Right forelimb (tissue), 1 donor: ENCODE data around the gene NDUFB10.
A peak's percentile ranks its signal among the peaks of the same experiment; 100 is the strongest.
"Not testable (repeated sequence)": the region's sequence is repeated elsewhere in the genome, so short reads cannot be mapped to it uniquely, and the experiment has no call there.

Experiments
- DNase-seq: peaks from one replicate; pipeline ENCODE4 v3.0.0-alpha.2; 2018

The NDUFB10 gene

GRCh38 chr16:1926271-1926670 is 33.1 kb upstream of the NDUFB10 start:
- DNase-seq: no peak

DNA sequence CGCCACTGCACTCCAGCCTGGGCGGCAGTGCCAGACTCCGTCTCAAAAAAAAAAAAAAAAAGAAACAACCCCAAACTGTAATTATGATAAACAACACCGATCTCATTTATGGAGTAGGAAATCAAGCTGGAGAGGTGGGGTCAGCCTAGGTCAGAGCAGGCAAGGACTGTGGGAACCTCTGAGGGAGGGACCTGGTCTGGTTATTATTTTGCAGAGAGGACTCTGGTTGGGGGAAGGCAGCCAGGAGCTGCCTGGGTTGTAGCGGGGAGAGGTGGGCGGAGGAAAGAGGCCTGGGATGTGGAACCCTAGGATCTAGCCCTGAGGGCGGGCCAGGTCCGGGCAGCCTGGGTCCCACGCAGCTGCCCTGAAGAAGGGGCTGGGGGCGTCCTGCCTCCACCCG is 30.2 kb upstream of the NDUFB10 start:
- no peak for DNase-seq

- DNase-seq: peak; percentile 95
These were observed 29.6 kb upstream of the NDUFB10 start for GRCh38 chr16:1929578-1930337.

- DNase-seq: no peak
These were observed 29.0 kb upstream of the NDUFB10 start for GRCh38 chr16:1930338-1930720.

GRCh38 chr16:1932050-1933028 is 27.0 kb upstream of the NDUFB10 start:
- DNase-seq: no peak

- no peak for DNase-seq
These were observed 26.2 kb upstream of the NDUFB10 start for GRCh38 chr16:1933097-1933661.

DNA sequence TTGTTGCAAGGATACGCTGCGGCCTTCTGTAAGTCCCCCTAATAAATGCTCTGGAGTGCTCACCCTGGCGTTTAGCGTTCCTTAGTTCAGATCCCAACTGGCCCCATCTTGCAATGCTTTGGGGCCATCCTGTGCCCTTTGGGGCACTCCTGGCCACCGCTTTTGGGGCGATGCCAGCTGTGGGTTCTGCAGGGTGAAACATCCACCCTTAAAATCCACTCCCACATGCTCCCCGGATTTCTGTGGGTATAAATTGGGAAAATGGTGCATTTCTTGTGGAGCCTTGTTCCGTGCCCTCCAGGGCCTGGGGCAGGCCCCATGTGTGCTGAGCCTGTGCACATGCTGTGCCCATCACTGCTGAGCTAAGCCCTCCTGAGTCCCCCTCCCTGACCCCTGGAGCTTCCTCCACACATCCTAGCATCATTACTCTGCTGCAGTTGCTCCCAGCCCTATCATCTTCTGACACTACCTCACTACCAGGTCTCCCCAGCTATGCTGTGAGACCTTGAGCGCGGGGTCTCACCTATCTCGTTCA is 22.3 kb upstream of the NDUFB10 start:
- DNase-seq: no peak

DNA sequence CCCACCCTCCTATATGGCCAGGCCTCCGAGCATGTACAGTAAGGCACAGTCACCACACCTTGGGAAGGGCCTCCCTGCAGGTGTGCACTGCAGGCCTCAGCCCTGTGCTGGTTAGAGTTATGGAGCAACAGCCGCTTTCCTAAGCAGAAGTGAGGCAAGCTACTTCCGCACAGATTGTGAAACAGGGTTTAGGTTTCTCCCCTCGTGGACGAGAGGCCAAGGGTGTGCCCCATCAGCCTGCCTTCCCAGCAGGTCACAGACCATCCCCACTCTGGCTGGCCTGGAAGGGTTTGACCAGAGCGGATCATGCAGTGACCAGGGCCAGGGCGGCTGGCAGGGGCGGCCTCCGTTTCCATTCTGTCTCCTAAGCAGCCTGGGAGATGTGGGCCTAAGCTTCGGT is 21.0 kb upstream of the NDUFB10 start:
- no peak for DNase-seq

- no peak for DNase-seq
These were observed 20.4 kb upstream of the NDUFB10 start for GRCh38 chr16:1938910-1939309.

- DNase-seq: not testable (repeated sequence)
These were observed 19.5 kb upstream of the NDUFB10 start for GRCh38 chr16:1939833-1940232.

GRCh38 chr16:1940273-1941161 is 18.8 kb upstream of the NDUFB10 start:
- no peak for DNase-seq

DNA sequence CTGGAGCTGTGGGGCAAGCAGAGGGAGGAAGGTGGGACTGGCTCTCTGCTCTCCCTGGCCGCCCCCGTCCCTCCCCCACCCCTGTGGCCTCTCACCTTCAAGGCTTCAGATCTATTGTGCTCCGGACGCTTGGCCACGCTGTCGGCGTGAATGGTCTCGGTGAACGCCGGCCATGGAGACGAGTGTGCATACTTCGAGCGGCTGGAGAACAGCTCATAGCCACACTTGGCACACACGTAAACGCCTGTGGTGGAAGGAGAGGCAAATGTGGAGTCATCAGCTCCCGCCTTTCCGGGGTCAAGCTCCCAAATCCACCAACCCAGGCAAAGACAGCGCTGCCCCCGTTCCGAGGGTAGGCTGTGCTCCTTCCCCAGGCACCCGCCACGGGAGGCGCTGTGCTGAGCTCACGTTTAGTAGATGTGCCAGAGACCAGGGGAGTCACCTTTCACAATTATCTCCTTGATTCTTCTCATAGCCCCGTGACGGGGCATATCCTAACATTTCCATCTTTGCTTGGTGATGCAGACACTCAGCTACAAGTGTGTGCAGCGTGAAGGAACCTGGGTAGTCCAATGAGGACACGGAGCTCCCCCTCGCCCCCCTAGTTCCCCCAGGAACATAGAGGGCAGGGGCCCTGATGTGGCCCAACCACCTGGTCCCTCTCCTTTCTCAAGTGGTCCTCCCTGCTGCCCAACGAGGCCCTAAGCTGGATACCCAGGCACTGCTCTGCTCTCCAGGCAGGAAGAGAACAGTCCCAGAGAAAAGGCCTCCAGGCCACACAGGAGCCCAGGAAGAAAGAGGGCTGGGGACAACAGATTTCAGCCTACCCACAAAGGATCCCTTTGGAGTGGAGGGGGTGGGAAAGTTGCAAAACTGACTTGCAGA is 17.9 kb upstream of the NDUFB10 start:
- DNase-seq: no peak

- no peak for DNase-seq
These were observed 17.1 kb upstream of the NDUFB10 start for GRCh38 chr16:1942047-1942809.

DNA sequence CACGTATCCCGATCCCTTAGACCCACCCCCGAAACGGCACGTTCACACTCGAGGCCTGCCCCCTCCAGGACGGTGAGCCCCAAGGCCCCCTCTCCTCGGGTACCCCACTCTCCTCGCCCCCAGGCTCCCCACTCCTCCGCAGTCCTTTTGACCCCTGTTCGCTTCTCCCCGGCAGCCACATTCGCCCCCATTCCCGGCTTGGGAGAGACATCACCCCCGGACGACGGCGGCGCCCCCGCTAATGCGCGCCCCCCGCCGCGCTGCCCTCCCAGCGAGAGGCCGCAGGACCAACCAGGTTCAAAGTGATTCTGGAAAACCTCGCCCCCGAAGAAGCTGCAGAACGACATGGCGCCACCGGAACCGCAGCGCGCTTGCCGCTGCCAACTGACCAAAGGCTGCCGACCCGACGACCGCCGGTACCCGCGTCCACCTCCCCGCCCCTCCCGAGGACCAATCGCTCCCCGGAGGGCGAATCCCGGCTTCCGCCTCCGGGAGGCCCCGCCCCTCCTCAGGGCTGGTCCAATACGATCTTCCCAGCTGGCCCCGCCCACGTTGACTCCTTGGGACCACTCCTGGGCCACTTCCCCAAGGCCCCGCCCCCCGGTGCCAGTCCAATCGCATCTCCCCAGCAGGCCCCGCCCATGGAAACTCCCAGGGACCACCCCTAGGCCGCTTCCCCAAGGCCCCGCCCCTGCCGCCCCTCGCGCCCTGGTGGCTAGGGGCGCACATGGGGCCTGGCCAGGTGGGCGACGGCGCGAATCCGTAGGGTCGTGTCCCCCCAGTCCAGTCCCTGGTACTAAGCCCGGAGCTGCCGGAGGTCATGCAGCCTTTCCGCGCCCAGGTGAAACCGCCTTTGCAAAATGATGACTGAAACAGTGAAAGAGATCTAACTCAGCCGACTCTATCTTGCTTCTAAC is 16.3 kb upstream of the NDUFB10 start, which contains the start of gene MSRB1:
MSRB1 (minus strand) TSS at position 390 of the 917 bp plus-strand sequence; CDS start at position 347, 43 bp downstream.
- peak; percentile 98 for DNase-seq

DNA sequence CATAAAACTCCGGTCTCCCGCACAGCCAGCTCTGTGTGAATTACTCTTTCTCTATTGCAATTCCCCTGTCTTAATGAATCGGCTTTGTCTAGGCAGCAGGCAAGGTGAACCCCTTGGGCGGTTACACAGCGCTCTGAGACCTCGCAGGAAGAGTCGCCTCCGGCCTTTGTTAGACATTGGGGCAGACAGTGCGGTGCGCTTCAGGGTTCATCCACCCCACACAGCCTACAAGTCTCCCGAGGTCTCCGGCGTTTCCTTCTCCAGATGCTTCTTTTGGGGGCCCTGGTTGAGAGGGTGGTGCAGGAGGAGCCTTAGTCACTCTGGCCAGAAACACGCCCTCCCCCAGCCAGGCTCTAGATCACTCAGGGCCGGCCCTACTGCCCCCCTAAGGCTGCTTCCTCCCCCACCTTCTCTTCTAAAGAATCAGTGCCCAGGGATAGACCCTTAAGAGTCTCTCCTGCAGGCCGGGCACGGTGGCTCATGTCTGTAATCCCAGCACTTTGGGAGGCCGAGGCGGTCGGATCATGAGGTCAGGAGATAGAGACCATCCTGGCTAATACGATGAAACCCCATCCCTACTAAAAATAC is 14.6 kb upstream of the NDUFB10 start:
- no peak for DNase-seq

DNA sequence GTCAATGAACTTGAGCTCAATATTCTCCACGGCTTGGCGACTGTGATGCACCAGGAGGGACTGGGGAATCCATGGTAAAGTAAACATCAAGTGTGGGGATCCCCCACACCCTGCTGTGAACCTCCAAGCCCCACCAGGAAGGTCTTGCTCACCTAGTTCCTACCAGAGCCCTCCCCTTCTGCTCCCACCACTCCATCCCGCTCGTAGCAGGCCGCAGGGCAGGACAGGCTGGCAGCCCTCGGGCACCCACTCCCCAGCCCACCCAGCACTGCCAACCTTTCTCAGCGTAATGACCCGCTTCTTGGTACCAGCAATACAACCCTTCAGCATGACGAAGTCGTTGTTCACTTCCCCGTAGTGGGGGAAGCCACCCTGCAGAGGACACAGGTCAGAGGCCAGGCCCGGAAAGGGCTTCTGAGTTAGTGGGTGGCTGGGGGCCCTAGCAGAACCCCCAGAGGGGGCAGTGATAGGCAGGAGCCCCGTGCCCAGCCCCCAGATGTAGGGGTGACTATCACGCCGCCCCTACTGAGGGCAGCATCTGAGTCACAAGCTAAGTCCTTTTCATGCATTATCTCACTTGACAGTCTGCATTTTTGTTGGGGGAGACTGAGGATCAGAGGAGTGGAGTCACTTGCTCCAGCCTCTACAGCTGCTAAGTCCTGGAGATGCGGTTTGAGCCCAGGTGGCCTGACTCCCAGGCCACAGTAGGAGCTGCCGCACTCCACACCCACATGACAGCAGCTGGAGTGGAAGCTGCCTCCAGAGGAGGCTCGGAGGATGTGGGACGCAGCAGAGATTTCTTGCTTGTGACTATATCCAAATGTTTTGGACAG is 13.6 kb upstream of the NDUFB10 start:
- no peak for DNase-seq

GRCh38 chr16:1946495-1947368 is 12.6 kb upstream of the NDUFB10 start:
- no peak for DNase-seq
